OCI-LY3 (cell line): ENCODE results near the gene PHF14.

ENCODE experiments used
- H2AFZ ChIP-seq: fragments of 200-600, 300-600 bp; shearing (Covaris generic); 2 replicates; pipeline ENCODE4 v1.6.0; 2014; ENCODE audit warnings: antibody characterized with exemption, low read depth, low read length
- H3K27ac ChIP-seq: fragments of 200-600, 300-600 bp; sonication (generic); 2 replicates; pipeline ENCODE4 v1.5.1; 2014; ENCODE audit warnings: mild to moderate bottlenecking, low read length, moderate library complexity, mixed read lengths
- H3K27me3 ChIP-seq: fragments of 200-600, 300-600 bp; sonication (generic); 2 replicates; pipeline ENCODE4 v1.6.1; 2014; ENCODE audit warnings: low read depth, low read length, mixed read lengths
- H3K36me3 ChIP-seq: fragments of 200-600, 300-600 bp; sonication (generic); replicated peaks from 2 replicates; pipeline ENCODE3; 2014; ENCODE audit warnings: low read depth, low read length, mixed read lengths
- H3K4me1 ChIP-seq: fragments of 300-600, 200-600 bp; sonication (generic); 2 replicates; pipeline ENCODE4 v1.6.1; 2014; ENCODE audit warnings: low read length, mixed read lengths
- H3K4me2 ChIP-seq: fragments of 200-600, 300-600 bp; sonication (generic); 2 replicates; pipeline ENCODE4 v1.6.1; 2014; ENCODE audit warnings: low read length, mixed read lengths
- H3K4me3 ChIP-seq: fragments of 300-600, 200-600 bp; sonication (generic); 2 replicates; pipeline ENCODE4 v1.5.1; 2014; ENCODE audit warnings: antibody characterized with exemption, mild to moderate bottlenecking, low read length, moderate library complexity
- H3K79me2 ChIP-seq: fragments of 300-600, 200-600 bp; shearing (Covaris generic); 2 replicates; pipeline ENCODE4 v1.6.1; 2014; ENCODE audit warnings: mild to moderate bottlenecking, low read length, mixed read lengths
- H3K9ac ChIP-seq: fragments of 300-600, 200-600 bp; shearing (Covaris generic); 2 replicates; pipeline ENCODE4 v1.6.0; 2014; ENCODE audit warnings: mild to moderate bottlenecking, low read length, moderate library complexity
- H3K9me3 ChIP-seq: fragments of 200-600, 300-600 bp; shearing (Covaris generic); 2 replicates; pipeline ENCODE4 v1.6.1; 2014; ENCODE audit warnings: low read length, mixed read lengths; ENCODE audit not compliant: insufficient read depth
- H4K20me1 ChIP-seq: fragments of 200-600, 300-600 bp; sonication (generic); 2 replicates; pipeline ENCODE4 v1.6.1; 2016; ENCODE audit warnings: low read length, mixed read lengths; ENCODE audit not compliant: insufficient read depth
- EZH2phosphoT487 ChIP-seq: fragments of 200-600 bp; shearing (Covaris generic); IDR thresholded peaks from 2 replicates; pipeline ENCODE4 v1.6.1; 2018; ENCODE audit warnings: antibody characterized with exemption, mixed run types, low read depth
- TF ChIP-seq, protein P1 (sequence below): fragments of 200-600, 300-600 bp; sonication (generic); IDR thresholded peaks from 2 replicates; pipeline ENCODE4 v1.5.1; 2014; ENCODE audit warnings: antibody characterized with exemption, low read length, low read depth

The PHF14 gene

GRCh38 chr7:11194492-11194891 lies 220.8 kb downstream of the PHF14 start:
- no peak overlapping the region for H3K9ac ChIP-seq
- no peaks in the 10 kb centered on the region for H3K4me1 ChIP-seq
- H3K4me2 ChIP-seq, result no peak overlapping the region
- H3K27ac ChIP-seq, result no peak overlapping the region
- no peaks in the 10 kb centered on the region for H4K20me1 ChIP-seq
- H3K9me3 ChIP-seq, result no peaks in the 10 kb centered on the region
- no peaks in the 10 kb centered on the region for H3K79me2 ChIP-seq
- H3K4me3 ChIP-seq, result no peak overlapping the region
- TF ChIP-seq, protein P1, sequence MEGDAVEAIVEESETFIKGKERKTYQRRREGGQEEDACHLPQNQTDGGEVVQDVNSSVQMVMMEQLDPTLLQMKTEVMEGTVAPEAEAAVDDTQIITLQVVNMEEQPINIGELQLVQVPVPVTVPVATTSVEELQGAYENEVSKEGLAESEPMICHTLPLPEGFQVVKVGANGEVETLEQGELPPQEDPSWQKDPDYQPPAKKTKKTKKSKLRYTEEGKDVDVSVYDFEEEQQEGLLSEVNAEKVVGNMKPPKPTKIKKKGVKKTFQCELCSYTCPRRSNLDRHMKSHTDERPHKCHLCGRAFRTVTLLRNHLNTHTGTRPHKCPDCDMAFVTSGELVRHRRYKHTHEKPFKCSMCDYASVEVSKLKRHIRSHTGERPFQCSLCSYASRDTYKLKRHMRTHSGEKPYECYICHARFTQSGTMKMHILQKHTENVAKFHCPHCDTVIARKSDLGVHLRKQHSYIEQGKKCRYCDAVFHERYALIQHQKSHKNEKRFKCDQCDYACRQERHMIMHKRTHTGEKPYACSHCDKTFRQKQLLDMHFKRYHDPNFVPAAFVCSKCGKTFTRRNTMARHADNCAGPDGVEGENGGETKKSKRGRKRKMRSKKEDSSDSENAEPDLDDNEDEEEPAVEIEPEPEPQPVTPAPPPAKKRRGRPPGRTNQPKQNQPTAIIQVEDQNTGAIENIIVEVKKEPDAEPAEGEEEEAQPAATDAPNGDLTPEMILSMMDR, result no peak
- no peak for TF ChIP-seq EZH2phosphoT487
- no peaks in the 10 kb centered on the region for H3K27me3 ChIP-seq
- no peaks in the 10 kb centered on the region for H3K36me3 ChIP-seq
- H2AFZ ChIP-seq, result no peak overlapping the region

DNA sequence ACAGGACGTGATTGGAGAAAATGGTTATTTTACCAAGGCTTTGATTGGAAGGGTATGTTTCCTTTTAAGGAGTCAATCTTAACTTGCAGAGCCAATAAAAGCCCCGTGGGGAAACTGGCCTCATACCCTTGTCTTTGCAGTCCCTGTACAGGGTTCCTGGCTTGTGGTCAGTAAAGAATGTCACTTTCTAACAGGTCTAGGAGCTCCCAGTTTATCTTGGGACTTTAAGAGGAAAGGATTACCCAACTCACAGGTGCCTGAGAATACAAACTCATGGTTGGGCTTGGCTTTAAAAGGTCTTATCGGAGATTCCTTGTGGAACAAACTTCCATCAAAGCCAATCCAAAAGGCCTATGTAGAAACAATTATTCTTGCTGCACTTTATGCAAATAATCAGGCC lies 221.8 kb downstream of the PHF14 start:
- no peaks in the 10 kb centered on the region for H3K9me3 ChIP-seq
- H3K27me3 ChIP-seq, result no peaks in the 10 kb centered on the region
- no peak overlapping the region for H3K27ac ChIP-seq
- H3K36me3 ChIP-seq, result no peaks in the 10 kb centered on the region
- no peak overlapping the region for H3K9ac ChIP-seq
- no peaks in the 10 kb centered on the region for H3K4me1 ChIP-seq
- TF ChIP-seq, protein P1, result no peak
- no peak for TF ChIP-seq EZH2phosphoT487
- no peaks in the 10 kb centered on the region for H3K79me2 ChIP-seq
- H2AFZ ChIP-seq, result no peak overlapping the region
- H3K4me3 ChIP-seq, result no peak overlapping the region
- no peaks in the 10 kb centered on the region for H4K20me1 ChIP-seq
- H3K4me2 ChIP-seq, result no peak overlapping the region

DNA sequence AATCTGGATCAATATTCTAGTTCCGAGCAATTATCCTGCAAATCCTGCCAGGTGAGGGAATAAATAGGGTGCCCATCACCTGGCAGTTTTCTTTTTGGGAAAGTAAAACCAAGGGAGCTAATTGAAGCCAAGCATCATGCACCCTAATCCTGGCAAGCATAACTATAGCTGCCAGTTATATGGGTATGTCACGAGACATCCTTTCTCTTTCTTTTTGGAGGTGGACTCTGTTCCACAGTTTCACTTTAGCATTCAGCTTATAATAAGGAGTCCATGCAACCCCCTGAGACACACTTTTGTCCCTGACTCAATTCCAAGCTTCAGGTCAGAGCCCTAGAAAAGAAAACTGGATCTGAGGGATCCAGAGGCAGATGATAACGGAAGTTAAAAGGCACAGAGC lies 222.5 kb downstream of the PHF14 start:
- Histone ChIP-seq H3K9ac (no peak overlapping the region), H3K4me2 (no peak overlapping the region), H4K20me1 (no peaks in the 10 kb centered on the region), H3K36me3 (no peaks in the 10 kb centered on the region), H3K4me3 (no peak overlapping the region), H3K27ac (no peak overlapping the region), H3K4me1 (no peaks in the 10 kb centered on the region), H3K27me3 (no peaks in the 10 kb centered on the region), H3K79me2 (no peaks in the 10 kb centered on the region), H2AFZ (no peak overlapping the region), H3K9me3 (no peaks in the 10 kb centered on the region)
- TF ChIP-seq EZH2phosphoT487, result no peak
- TF ChIP-seq, protein P1, result no peak

- no peak for TF ChIP-seq EZH2phosphoT487
- TF ChIP-seq, protein P1, result no peak
- Histone ChIP-seq H3K4me2 (no peak overlapping the region), H3K27ac (no peak overlapping the region), H3K9me3 (no peaks in the 10 kb centered on the region), H3K4me3 (no peak overlapping the region), H4K20me1 (no peaks in the 10 kb centered on the region), H3K79me2 (no peaks in the 10 kb centered on the region), H3K9ac (no peak overlapping the region), H3K36me3 (no peaks in the 10 kb centered on the region), H2AFZ (no peak overlapping the region), H3K4me1 (no peaks in the 10 kb centered on the region), H3K27me3 (no peaks in the 10 kb centered on the region)
Measured at GRCh38 chr7:11203224-11203623, 229.6 kb downstream of the PHF14 start.
